ENCODE results near the gene TOLLIP.

Gene TOLLIP

DNA sequence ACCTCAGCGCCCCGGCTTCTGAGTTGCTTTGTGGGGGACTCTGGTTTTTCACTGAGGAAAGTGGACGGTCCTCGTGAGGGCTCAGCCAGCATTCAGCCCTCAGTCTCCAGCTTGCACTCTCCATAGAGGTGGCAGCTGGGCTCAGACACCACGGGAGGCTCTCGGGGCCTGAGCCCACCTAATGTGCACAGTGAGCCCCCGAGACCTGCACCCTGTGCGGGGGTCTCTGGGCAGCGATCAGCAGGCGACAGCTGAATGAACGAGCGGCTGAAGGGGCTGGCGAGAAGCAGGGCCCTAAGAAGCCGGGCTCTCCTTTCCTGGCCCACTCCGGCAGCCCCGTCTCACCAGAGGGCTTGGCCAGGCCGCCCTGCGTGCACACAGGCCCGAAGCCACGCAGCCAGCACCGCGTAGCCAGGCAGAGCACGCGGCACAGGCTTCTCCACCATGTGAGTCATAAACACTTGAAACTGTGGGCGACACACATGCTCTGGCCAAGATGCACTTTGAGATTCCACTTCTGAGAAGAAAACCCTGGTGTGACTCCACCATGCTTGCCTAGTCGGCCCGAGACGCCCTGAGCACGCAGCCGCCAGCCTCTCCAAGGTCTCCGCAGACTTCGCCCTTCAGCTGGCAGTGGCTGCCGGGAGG is 28.0 kb downstream of the TOLLIP start:
- TF ChIP-seq, protein P1, sequence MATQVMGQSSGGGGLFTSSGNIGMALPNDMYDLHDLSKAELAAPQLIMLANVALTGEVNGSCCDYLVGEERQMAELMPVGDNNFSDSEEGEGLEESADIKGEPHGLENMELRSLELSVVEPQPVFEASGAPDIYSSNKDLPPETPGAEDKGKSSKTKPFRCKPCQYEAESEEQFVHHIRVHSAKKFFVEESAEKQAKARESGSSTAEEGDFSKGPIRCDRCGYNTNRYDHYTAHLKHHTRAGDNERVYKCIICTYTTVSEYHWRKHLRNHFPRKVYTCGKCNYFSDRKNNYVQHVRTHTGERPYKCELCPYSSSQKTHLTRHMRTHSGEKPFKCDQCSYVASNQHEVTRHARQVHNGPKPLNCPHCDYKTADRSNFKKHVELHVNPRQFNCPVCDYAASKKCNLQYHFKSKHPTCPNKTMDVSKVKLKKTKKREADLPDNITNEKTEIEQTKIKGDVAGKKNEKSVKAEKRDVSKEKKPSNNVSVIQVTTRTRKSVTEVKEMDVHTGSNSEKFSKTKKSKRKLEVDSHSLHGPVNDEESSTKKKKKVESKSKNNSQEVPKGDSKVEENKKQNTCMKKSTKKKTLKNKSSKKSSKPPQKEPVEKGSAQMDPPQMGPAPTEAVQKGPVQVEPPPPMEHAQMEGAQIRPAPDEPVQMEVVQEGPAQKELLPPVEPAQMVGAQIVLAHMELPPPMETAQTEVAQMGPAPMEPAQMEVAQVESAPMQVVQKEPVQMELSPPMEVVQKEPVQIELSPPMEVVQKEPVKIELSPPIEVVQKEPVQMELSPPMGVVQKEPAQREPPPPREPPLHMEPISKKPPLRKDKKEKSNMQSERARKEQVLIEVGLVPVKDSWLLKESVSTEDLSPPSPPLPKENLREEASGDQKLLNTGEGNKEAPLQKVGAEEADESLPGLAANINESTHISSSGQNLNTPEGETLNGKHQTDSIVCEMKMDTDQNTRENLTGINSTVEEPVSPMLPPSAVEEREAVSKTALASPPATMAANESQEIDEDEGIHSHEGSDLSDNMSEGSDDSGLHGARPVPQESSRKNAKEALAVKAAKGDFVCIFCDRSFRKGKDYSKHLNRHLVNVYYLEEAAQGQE (IDR thresholded peaks at IDR 0.05; ENCODE audit: insufficient replicate concordance, low read depth): no peak
- no peak for TF ChIP-seq GABPA (IDR thresholded peaks at IDR 0.05; ENCODE audit: low read depth)
- TF ChIP-seq SPI1 (IDR thresholded peaks at IDR 0.05; ENCODE audit: borderline replicate concordance, low read depth): no peak
- no peak for TF ChIP-seq POLR2AphosphoS5 (IDR thresholded peaks at IDR 0.05; ENCODE audit: low read depth)
- TF ChIP-seq, protein P2, sequence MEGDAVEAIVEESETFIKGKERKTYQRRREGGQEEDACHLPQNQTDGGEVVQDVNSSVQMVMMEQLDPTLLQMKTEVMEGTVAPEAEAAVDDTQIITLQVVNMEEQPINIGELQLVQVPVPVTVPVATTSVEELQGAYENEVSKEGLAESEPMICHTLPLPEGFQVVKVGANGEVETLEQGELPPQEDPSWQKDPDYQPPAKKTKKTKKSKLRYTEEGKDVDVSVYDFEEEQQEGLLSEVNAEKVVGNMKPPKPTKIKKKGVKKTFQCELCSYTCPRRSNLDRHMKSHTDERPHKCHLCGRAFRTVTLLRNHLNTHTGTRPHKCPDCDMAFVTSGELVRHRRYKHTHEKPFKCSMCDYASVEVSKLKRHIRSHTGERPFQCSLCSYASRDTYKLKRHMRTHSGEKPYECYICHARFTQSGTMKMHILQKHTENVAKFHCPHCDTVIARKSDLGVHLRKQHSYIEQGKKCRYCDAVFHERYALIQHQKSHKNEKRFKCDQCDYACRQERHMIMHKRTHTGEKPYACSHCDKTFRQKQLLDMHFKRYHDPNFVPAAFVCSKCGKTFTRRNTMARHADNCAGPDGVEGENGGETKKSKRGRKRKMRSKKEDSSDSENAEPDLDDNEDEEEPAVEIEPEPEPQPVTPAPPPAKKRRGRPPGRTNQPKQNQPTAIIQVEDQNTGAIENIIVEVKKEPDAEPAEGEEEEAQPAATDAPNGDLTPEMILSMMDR (IDR thresholded peaks at IDR 0.05; ENCODE audit: insufficient read depth, low read length): no peak
- Histone ChIP-seq H3K27me3 (ENCODE audit: insufficient read depth, poor library complexity, severe bottlenecking) (no peaks in the 10 kb centered on the region), H3K27ac (replicated peaks) (no peak overlapping the region), H3K4me3 (replicated peaks; ENCODE audit: insufficient read depth, low read length) (no peak overlapping the region)
- DNase-seq (ENCODE audit: low read depth in 1 of 2, low spot score in 1 of 2): no peak

DNA sequence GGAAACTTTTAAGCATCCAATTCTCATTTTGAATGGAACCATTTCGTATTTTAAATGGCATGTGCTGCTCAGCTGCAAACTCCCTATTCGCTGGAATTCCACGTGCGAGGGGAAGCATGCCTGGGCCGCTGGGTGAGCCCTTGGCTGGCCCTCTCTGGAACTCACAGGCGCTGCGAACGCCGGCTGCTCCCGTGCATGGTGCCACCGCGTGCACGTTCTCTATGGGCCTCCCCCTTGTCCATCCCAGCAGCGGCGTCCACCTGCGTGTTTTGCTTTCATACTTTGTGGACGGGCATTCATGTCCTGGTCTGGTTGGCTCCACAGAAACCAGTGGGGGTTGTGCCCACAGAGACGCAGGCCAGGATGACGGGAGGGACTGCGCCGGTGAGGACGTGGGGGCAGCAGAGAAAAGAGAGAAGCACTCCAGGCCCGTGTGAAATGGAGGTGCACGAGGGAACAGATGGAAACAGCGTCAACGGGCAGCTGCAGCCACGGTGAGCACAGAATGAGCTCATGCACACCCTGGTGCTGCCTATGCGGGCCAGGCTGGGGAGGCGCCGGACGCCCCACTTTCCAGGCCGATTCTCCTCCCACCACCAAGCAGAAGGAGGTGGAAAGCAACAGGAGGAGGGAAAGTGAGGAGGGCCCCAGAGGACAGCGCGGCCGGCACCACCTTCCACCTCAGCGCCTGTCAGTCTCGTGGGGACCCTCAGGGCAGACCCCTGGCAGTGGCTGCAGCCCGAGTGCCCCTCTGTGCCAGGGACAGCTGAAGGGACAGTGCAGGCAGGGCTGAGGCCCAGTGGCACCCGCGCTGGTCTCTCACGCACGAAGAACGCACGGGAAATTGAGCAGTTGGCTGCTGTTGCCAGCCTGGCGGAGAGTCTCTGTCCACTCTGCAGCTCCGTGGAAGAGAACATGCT is 29.1 kb downstream of the TOLLIP start:
- no peak overlapping the region for H3K27ac ChIP-seq (replicated peaks)

DNA sequence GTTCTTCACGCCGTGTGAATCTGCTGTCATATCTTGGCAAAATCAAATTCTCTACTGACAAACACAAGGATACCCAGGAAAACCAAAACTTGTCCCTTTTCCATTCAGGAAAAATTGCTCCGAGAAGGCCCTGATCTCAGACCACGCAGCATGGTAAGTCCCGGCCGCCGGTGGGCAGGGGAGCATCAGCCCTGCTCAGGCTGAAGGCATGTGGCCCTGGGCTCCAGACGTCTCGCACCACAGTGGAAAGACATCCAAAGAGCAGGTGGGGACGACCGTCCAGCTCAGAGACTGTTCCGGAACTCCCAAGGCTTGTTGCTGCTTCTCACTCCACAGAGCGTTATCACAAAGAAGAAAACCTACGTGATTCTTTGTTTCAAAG is 29.8 kb downstream of the TOLLIP start:
- Histone ChIP-seq H3K27me3 (ENCODE audit: insufficient read depth, poor library complexity, severe bottlenecking) (no peaks in the 10 kb centered on the region), H3K27ac (replicated peaks) (no peak overlapping the region), H3K4me3 (replicated peaks; ENCODE audit: insufficient read depth, low read length) (no peak overlapping the region)
- DNase-seq (ENCODE audit: low read depth in 1 of 2, low spot score in 1 of 2): no peak
- TF ChIP-seq, protein P1 (IDR thresholded peaks at IDR 0.05; ENCODE audit: insufficient replicate concordance, low read depth): no peak
- no peak for TF ChIP-seq POLR2AphosphoS5 (IDR thresholded peaks at IDR 0.05; ENCODE audit: low read depth)
- TF ChIP-seq, protein P2 (IDR thresholded peaks at IDR 0.05; ENCODE audit: insufficient read depth, low read length): no peak
- TF ChIP-seq GABPA (IDR thresholded peaks at IDR 0.05; ENCODE audit: low read depth): no peak
- TF ChIP-seq SPI1 (IDR thresholded peaks at IDR 0.05; ENCODE audit: borderline replicate concordance, low read depth): no peak

More for the DNA sequence above, 29.1 kb downstream of the TOLLIP start:
- Histone ChIP-seq H3K4me3 (replicated peaks; ENCODE audit: insufficient read depth, low read length) (no peak overlapping the region), H3K27me3 (ENCODE audit: insufficient read depth, poor library complexity, severe bottlenecking) (no peaks in the 10 kb centered on the region)
- DNase-seq (ENCODE audit: low read depth in 1 of 2, low spot score in 1 of 2): no peak
- TF ChIP-seq, protein P1 (IDR thresholded peaks at IDR 0.05; ENCODE audit: insufficient replicate concordance, low read depth): no peak
- no peak for TF ChIP-seq GABPA (IDR thresholded peaks at IDR 0.05; ENCODE audit: low read depth)
